CD4-positive, alpha-beta T cell treated with Interleukin-21 for 1 hour (primary cell): ENCODE results near the gene MAP2K4.

Source experiments
- DNase-seq: peaks from one replicate; pipeline ENCODE4 v3.0.0-alpha.2; 2020

The MAP2K4 gene

GRCh38 chr17:12180644-12181261 lies 160.1 kb downstream of the MAP2K4 start:
- DNase-seq = peak; percentile 13

- no peak for DNase-seq
Measured at GRCh38 chr17:12187658-12188057, 167.0 kb downstream of the MAP2K4 start.

DNA sequence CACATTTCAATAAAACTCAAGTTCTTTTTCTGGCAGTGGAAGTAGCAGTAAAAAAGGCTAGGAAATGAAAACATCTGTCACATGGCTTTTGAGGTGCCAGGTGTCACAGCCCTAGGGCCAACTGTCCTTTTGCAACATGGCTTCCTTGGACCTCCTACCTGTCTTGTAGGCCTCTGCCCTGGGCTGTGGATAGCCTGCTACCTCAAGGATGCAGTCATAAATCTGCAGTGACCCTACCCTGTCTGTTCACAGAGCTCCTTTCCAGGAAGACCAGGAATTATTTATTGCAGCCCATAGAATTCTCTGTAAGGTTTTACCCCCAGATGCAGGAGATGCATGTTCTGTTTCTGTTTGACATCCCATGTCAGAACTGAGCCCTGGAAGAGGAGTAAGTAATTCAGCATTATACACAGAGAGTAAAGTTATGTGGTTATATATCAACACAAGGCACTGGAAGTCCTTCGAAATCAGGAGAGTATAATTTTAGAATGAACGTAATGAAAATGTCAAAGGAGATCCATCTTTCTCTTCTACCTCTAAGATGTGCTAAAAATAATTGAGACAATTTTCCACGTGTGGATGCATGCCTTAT lies 172.6 kb downstream of the MAP2K4 start:
- DNase-seq = no peak
